HUES64 (cell line): ENCODE data around the gene ACSM5.
"Not testable (repeated sequence)": the region's sequence is repeated elsewhere in the genome, so short reads cannot be mapped to it uniquely, and the experiment has no call there.

Experiments
- H3K27ac ChIP-seq: 2 replicates; pipeline ENCODE4 v1.7.0; 2013; ENCODE audit warnings: low read depth, low read length, inconsistent platforms
- H3K27me3 ChIP-seq: 2 replicates; pipeline ENCODE4 v1.6.1; 2013; ENCODE audit warnings: mild to moderate bottlenecking, low read length; ENCODE audit not compliant: insufficient read depth
- H3K36me3 ChIP-seq: 2 replicates; pipeline ENCODE4 v1.6.1; 2013; ENCODE audit warnings: mild to moderate bottlenecking, low read length; ENCODE audit not compliant: insufficient read depth
- H3K4me1 ChIP-seq: 2 replicates; pipeline ENCODE4 v1.6.1; 2013; ENCODE audit warnings: mild to moderate bottlenecking, low read length, moderate library complexity; ENCODE audit not compliant: insufficient read depth
- H3K4me3 ChIP-seq: 2 replicates; pipeline ENCODE4 v1.5.1; 2013; ENCODE audit warnings: mild to moderate bottlenecking, low read length, moderate library complexity
- H3K9ac ChIP-seq: 2 replicates; pipeline ENCODE4 v1.6.1; 2013; ENCODE audit warnings: mild to moderate bottlenecking, low read depth, low read length
- H3K9me3 ChIP-seq: 2 replicates; pipeline ENCODE4 v1.6.1; 2013; ENCODE audit warnings: low read depth, low read length; ENCODE audit not compliant: insufficient read depth
- WGBS: fragments of 150-250, 120-280 bp; methylation state at CpG from one replicate; pipeline ENCODE4 v1.1.7; 2013; ENCODE audit warnings: missing lambda C conversion rate; 5-methylcytosine and 5-hydroxymethylcytosine counted together

ACSM5 gene

DNA sequence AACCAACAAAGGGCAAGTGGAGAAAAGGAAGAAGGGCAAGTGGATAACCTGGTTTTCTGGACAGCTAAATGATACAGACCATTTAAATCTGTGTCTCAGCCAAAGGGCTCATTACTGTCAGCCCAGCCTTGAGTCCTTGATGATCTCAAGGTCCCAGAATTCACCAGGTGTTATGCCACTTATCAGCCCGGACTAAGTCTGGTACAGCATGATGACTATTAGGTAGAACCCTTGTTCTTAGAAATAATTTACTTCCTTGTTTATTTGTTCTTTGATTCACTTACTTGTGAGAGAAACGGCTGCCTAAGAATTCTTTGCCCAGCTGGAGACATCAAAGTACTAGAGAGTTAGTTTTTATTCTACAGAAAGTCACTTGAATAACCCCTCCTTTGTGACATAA is 8.3 kb upstream of the ACSM5 start:
- Histone ChIP-seq H3K36me3 (no peaks in the 10 kb centered on the region), H3K27ac (no peak overlapping the region), H3K4me3 (no peak overlapping the region), H3K4me1 (no peaks in the 10 kb centered on the region), H3K9me3 (no peaks in the 10 kb centered on the region), H3K27me3 (no peaks in the 10 kb centered on the region), H3K9ac (no peak overlapping the region)
- WGBS: 67% methylated on average over 1 of the region's 2 CpGs

DNA sequence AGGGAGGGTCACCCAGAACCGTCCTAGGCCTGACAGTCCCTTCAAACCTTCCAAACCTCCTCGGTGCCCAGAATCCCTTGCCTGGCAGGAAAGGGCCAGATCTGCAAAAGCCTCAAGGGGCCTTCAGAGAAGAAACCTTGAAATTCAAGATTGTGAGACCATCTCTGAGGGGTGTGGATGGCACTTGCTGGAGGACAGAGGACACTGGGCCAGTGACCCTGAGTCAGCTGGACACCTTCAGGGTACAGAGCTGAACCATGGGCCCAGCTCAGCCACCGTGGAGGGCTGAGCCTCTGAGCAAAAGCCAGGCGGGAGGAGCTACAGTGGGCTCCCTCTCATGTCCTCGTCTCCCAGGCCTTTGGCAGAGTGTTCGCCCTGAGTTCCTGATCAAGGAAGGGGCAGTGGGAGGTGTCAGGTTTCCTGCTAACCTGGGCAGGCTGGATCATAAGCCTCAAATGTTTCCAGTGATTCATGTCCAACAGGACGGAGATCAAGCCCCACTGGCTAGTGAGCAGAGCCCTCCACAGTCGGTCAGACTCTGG is 7.8 kb upstream of the ACSM5 start:
- H3K27me3 ChIP-seq: no peaks in the 10 kb centered on the region
- no peak overlapping the region for H3K9ac ChIP-seq
- no peaks in the 10 kb centered on the region for H3K4me1 ChIP-seq
- no peaks in the 10 kb centered on the region for H3K9me3 ChIP-seq
- H3K4me3 ChIP-seq: no peak overlapping the region
- no peaks in the 10 kb centered on the region for H3K36me3 ChIP-seq
- H3K27ac ChIP-seq: no peak overlapping the region
- 78% methylated on average over 8 of the region's 8 CpGs for WGBS

DNA sequence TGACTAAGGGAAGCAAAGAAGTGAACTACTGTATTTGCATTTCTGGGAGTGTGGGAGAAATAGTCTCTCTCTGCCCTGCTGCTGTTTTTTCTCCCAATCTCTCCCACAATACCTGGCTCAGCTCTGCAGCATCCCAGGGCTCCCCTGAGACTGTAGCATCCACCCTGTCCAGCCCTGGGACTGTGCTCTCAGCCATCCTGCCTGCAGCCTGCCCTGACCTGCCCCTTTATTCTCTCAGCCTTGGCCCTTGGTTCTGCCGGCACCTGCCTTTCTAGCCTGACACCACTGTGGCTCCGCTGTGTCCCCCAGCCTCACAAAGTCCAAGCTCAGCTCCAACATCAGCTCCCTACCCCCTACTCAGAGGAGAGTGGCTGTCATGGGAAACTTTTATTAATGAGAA is 6.7 kb upstream of the ACSM5 start:
- no peak overlapping the region for H3K4me3 ChIP-seq
- no peaks in the 10 kb centered on the region for H3K4me1 ChIP-seq
- no peak overlapping the region for H3K27ac ChIP-seq
- H3K36me3 ChIP-seq: no peaks in the 10 kb centered on the region
- H3K27me3 ChIP-seq: no peaks in the 10 kb centered on the region
- H3K9ac ChIP-seq: no peak overlapping the region
- H3K9me3 ChIP-seq: no peaks in the 10 kb centered on the region
- 95% methylated on average over 2 of the region's 2 CpGs for WGBS

DNA sequence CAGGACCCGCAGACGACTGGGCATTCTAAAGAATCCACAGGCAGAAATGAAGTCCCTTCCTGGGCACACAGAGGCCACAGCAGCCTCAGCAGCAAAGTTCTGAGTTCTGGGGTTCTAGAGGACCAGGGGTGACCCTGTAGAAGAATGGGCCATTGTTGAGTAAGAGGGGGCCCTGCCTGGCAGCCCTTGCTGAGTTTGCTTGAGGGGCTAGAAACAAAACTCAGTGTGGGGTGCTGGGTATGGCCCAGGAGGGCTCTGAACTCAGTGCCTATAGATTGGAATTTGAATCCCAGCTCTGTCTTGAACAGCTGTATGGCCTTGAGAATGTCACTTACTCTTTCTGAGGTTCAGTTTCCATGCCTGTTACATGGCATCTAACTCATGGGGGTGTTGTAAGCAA is 4.7 kb upstream of the ACSM5 start, which contains the start of gene PDILT:
Gene PDILT (minus strand): TSS at position 101 of the 400 bp plus-strand sequence. CDS start 5,437 bp downstream, outside the sequence.
- Histone ChIP-seq H3K9me3 (no peaks in the 10 kb centered on the region), H3K4me1 (no peaks in the 10 kb centered on the region), H3K36me3 (no peaks in the 10 kb centered on the region), H3K27me3 (no peaks in the 10 kb centered on the region), H3K27ac (no peak within 1 kb of the TSS), H3K9ac (no peak within 1 kb of the TSS), H3K4me3 (no peak within 1 kb of the TSS)
- 90% methylated on average over 2 of the region's 2 CpGs for WGBS

DNA sequence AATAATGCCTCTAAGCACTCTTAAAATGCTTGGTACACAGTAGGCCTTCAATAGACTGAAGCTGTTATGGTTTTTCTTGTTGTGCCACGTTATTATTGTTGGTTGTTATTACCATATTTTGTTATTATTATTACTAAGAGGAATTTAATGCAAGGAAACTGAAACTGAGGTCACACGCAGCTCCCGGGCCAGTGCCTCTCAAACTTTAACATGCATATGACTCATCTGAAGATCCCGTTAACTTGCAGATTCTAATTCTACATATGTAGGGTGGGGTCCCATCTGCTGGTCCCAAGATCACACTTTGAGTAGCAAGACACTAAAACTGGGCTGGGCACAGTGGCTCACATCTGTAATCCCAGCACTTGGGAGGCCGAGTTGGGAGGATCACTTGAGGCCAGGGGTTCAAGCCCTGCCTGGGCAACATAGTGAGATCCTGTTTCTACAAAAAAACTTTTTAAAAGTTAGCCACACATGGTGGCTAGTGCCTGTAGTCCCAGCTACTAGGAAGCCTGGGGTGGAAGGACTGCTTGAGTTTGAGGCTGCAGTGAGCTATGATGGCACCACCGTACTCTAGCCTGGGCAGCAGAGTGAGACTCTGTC is 888 bp downstream of the ACSM5 start:
- Histone ChIP-seq H3K4me3 (no peak overlapping the region), H3K27ac (no peak overlapping the region), H3K9me3 (no peaks in the 10 kb centered on the region), H3K9ac (no peak overlapping the region), H3K36me3 (no peaks in the 10 kb centered on the region), H3K27me3 (no peaks in the 10 kb centered on the region), H3K4me1 (no peaks in the 10 kb centered on the region)
- 90% methylated on average over 6 of the region's 6 CpGs for WGBS

DNA sequence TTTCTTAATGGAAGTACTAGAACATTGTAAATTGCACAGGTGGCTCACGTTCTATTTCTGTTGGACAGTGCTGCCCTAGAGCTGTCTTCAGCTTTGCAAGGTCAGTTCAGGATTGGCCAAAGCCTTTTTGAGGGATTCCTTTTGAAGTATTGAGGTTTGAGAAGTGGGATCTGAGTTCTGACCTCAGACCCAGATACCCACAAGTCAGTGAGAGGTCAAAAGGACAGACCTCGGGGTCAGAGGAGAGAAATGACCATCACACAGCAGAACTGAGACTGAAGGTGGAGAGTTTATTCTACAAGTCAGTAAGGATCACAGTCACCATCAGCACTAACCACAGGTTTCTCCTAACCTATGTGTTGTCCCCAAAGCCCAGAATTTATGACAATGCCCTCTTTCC is 1.7 kb downstream of the ACSM5 start:
- no peaks in the 10 kb centered on the region for H3K27me3 ChIP-seq
- H3K27ac ChIP-seq: no peak overlapping the region
- 96% methylated on average over 2 of the region's 2 CpGs for WGBS
- no peak overlapping the region for H3K4me3 ChIP-seq
- H3K9ac ChIP-seq: no peak overlapping the region
- H3K9me3 ChIP-seq: no peaks in the 10 kb centered on the region
- H3K36me3 ChIP-seq: no peaks in the 10 kb centered on the region
- H3K4me1 ChIP-seq: no peaks in the 10 kb centered on the region

DNA sequence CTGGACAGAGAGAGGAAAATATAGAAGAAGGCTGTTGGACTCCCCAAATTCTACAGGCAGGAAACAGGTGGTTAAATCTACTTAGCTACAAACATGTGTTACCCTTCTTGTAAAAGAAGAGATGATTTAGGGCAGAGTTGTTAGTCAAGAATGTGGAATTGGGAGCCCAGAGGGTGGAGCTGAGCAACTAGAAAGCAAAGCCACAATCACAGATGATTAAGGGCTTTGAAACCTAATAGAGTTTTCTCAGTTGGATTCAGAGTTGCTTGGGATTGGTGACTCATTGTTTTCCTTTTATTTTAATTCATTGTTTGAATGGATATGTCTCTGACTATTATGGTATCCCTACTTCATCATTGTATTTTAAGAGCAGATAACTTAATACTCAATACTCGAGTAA is 6.2 kb downstream of the ACSM5 start:
- Histone ChIP-seq H3K4me1 (no peaks in the 10 kb centered on the region), H3K9me3 (no peaks in the 10 kb centered on the region), H3K4me3 (no peak overlapping the region), H3K36me3 (no peaks in the 10 kb centered on the region), H3K27me3 (no peaks in the 10 kb centered on the region), H3K27ac (no peak overlapping the region), H3K9ac (no peak overlapping the region)
- WGBS: no CpG with 5 or more reads among the region's 1 CpG

DNA sequence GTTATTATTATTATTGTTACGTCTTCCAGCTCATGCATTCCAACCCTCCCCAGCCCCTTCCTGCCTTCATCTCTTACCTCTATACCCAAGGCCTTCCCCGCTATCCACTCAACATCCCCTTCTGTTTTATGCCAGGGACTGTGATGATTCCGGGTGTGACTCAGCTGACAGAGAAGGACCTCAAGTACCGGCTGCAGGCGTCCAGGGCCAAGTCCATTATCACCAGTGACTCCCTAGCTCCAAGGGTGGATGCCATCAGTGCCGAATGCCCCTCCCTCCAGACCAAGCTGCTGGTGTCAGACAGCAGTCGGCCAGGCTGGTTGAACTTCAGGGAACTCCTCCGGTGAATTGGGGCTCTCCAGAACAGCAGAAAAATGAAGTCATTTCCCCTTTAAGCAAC is 9.8 kb downstream of the ACSM5 start:
- H3K9me3 ChIP-seq, H3K27me3 ChIP-seq, H3K4me3 ChIP-seq, H3K36me3 ChIP-seq, H3K9ac ChIP-seq, H3K4me1 ChIP-seq, H3K27ac ChIP-seq: not testable (repeated sequence)
- 90% methylated on average over 8 of the region's 8 CpGs for WGBS

DNA sequence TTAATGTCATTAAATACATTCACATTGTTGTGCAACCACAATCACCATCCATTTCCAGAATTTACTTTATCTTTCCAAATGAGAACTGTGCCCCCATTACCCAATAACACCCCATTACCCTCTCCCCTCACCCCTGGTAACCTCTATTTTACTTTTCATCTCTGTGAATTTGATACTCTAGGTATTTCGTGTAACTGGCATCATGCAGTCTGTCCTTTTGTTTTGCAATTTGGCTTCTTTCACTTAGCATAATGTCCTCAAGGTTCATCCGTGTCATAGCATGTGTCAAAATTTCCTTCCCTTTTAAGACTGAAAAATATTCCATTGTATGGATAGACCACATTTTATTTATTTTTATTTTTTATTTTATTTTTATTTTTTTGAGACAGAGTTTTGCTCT is 12.4 kb downstream of the ACSM5 start:
- not testable (repeated sequence) for H3K36me3 ChIP-seq, H3K4me3 ChIP-seq, H3K9me3 ChIP-seq, H3K27me3 ChIP-seq, H3K9ac ChIP-seq, H3K4me1 ChIP-seq, H3K27ac ChIP-seq
- WGBS: 100% methylated on average over 1 of the region's 2 CpGs

DNA sequence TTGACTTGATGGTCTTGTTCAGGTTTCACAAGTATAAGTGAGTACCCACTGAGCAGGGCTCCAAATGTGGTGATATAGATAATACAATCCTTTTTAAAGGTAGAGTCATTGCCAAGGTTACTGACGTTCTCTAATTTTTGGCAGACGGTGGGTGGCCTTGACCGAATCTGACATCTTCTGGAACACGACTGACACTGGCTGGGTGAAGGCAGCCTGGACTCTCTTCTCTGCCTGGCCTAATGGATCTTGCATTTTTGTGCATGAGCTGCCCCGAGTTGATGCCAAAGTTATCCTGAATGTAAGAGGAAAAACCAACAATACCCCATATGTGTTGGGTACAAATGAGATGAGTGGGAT is 14.4 kb downstream of the ACSM5 start:
- not testable (repeated sequence) for H3K4me3 ChIP-seq, H3K36me3 ChIP-seq, H3K4me1 ChIP-seq, H3K27me3 ChIP-seq, H3K9ac ChIP-seq, H3K9me3 ChIP-seq, H3K27ac ChIP-seq
- WGBS: 96% methylated on average over 5 of the region's 5 CpGs

DNA sequence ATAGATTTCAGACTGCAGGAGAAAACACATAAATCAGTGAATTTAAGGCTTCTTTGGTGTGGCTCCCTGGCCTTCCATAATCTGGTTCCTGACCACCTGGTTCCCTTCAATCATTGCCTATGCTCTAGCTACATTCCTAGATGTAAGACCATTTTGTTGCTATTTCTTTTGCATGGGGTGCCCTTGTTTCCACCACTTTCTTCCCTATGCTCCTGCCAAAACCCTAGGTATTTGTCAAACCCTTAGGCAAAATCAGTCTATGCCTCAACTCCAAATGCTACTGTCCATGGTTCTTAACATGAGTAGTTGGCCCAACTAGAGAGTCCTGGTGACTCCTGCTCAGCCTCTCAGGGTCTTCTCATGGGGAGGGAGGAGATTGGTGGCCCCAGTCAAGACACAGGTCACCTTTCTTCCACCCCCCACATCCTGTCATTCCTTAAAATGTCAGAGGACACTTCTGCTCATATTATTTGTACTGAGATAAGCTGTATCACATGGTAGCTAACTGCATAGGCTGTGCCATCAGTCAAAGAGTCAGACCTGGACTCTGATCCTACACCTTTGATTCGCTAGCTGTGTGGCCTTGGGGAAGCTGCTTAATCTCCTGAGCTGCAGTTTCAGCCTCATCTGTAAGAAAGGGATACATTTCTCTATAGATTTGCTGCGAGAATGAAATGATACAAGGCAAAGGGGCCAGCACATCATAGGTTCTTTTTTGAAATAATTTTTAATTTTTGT is 15.0 kb downstream of the ACSM5 start:
- Histone ChIP-seq H3K4me1 (no peaks in the 10 kb centered on the region), H3K36me3 (no peaks in the 10 kb centered on the region), H3K4me3 (no peak overlapping the region), H3K9ac (no peak overlapping the region), H3K27me3 (no peaks in the 10 kb centered on the region), H3K9me3 (no peaks in the 10 kb centered on the region), H3K27ac (no peak overlapping the region)
- WGBS: 88% methylated on average over 2 of the region's 2 CpGs
